SK-N-MC (cell line): Measurements from ENCODE around the gene WASF3.

Experiments used
- EZH2 ChIP-seq: fragments of 200-600 bp; sonication (generic); IDR thresholded peaks from one replicate; pipeline ENCODE4 v1.6.1; 2017; ENCODE audit warnings: antibody characterized with exemption
- FOXP2 ChIP-seq: optimal IDR thresholded peaks from 2 replicates; pipeline ENCODE3; 2011; ENCODE audit warnings: mild to moderate bottlenecking, moderate library complexity; ENCODE audit not compliant: insufficient read depth; ENCODE audit errors: extremely low read length, control extremely low read depth
- POLR2AphosphoS5 ChIP-seq: IDR thresholded peaks from 2 replicates; pipeline ENCODE4 v1.6.1; 2012; ENCODE audit warnings: mild to moderate bottlenecking, low read depth, low read length, borderline replicate concordance

DNA sequence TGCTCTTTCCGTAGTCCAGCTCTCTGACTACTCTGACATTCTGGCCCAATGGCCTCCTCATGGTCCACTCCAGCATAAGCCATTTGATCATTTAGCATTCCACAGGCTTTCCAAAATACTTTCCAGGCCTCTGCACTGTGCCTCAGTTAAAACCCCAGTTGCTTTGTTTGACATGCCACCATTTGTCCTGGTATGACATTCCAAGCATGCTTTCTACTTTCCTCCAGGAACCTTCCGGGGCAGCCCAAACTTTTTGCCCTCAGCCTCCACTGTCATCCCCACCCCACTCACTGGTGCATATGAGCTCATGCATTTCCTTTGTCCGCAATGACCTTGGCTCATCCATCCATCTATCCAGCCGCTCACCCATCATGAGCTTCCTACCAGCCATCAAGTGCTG lies 41.8 kb upstream of the WASF3 start:
- no peak for TF ChIP-seq POLR2AphosphoS5
- no peak for TF ChIP-seq EZH2
- TF ChIP-seq FOXP2: no peak
